ENCODE results near the gene EDAR. TPM values are rescaled to one million over a fixed set of nuclear protein-coding genes. Genes with fewer than 3 reads are reported as not detected.

EDAR gene
- total and polyA plus RNA-seq, 10 of the 15 experiments (the other 5 are each of a cell fraction or from before 2014, with no cell fraction given) = 0.04 TPM; not detected in 9

DNA sequence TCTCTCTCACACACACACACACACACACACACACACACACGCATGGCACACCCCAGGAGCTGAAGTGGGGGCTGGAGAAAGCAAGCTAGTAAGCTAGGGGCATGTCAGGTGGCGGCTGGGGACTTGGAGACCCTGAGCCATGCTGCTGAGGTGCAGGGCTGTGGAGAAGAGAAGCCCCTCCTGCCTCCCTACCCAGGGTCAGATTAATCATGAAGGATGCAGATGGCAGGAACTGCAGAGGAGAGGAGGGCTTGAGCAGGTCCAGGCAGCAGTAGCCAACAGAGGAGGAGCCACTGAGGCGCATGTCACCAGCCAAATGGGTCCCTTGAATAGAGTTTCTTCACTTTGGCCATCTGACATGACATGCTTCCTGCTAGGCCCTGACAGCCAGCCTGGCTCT, 9.6 kb downstream of the EDAR start:
- Histone ChIP-seq H3K27me3 (replicated peaks in 1 of 2; ENCODE audit: control insufficient read depth in 2 of 2, insufficient read depth in 2 of 2, low read length in 1 of 2) (no peaks in the 10 kb centered on the region; a peak in 2 of 4 replicates), H2AFZ (ENCODE audit: control insufficient read depth, low read depth, low read length) (no peak overlapping the region), H4K20me1 (ENCODE audit: control insufficient read depth, insufficient read depth) (no peaks in the 10 kb centered on the region), H3K4me3 (no peak overlapping the region), H3K4me1 (ENCODE audit: control insufficient read depth, insufficient read depth, low read length) (no peaks in the 10 kb centered on the region), H3K79me2 (ENCODE audit: control insufficient read depth, insufficient read depth, low read length) (no peaks in the 10 kb centered on the region), H3K9ac (ENCODE audit: control insufficient read depth, insufficient read depth, low read length) (no peak overlapping the region), H3K27ac (ENCODE audit: control insufficient read depth, insufficient read depth) (no peak overlapping the region), H3K36me3 (ENCODE audit: control insufficient read depth in 2 of 2, insufficient read depth in 2 of 2, low read length in 1 of 2) (no peaks in the 10 kb centered on the region), H3K9me3 (replicated peaks; ENCODE audit: control insufficient read depth, insufficient read depth, low read length) (no peaks in the 10 kb centered on the region), H3K4me2 (ENCODE audit: control insufficient read depth, insufficient read depth) (no peak overlapping the region)
- ChIA-PET RAD21 (ENCODE audit: unreplicated experiment) (no interaction called here), POLR2A (no interaction called here), SMC1A (ENCODE audit: uncharacterized antibody, unreplicated experiment) (no interaction called here), CTCF (no interaction called here)
- BruUV-seq (replicated peaks) = no TSS peak
- WGBS (ENCODE audit: insufficient coverage, insufficient replicate concordance, low lambda C conversion rate, missing lambda C conversion rate) = 36% methylated on average over 3 of the region's 3 CpGs
- TF ChIP-seq NFXL1 (IDR thresholded peaks at IDR 0.05; ENCODE audit: borderline replicate concordance) (no peak), SRF (IDR thresholded peaks at IDR 0.05; ENCODE audit: low read depth in 2 of 2, low read length in 2 of 2) (no peak), FOXK2 (IDR thresholded peaks at IDR 0.05) (no peak)
- ATAC-seq = no peak
- in situ Hi-C loops (cut with MboI) (no loop called here), intact Hi-C loops (cut with micrococcal nuclease; ENCODE audit: unreplicated experiment) (no loop called here)
- no peak for FAIRE-seq
- no peak for DNase-seq (ENCODE audit: low read depth, low spot score)

DNA sequence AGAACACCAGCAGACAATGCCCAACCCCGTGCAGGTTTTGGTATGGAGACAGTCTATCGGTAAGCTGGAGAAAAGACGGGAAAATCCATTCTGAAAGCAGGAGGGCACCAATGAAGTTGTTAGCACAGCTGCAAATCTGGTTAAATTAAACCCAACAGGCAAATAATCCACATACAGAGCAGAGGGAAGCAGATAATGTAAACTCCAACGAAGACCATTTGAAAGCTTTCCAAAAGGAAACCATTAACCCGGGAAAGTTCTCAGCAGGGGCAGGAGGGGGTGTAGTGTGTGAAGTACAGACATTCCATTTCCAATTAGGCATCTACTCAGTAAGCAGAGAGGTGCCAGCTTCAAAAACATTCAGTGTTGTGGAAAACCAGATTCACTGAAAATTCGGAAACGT, 10.3 kb downstream of the EDAR start:
- no peak for FAIRE-seq
- Histone ChIP-seq H3K27ac (ENCODE audit: control insufficient read depth, insufficient read depth) (no peak overlapping the region), H3K9me3 (replicated peaks; ENCODE audit: control insufficient read depth, insufficient read depth, low read length) (no peaks in the 10 kb centered on the region), H3K9ac (ENCODE audit: control insufficient read depth, insufficient read depth, low read length) (no peak overlapping the region), H3K27me3 (replicated peaks in 1 of 2; ENCODE audit: control insufficient read depth in 2 of 2, insufficient read depth in 2 of 2, low read length in 1 of 2) (no peaks in the 10 kb centered on the region; a peak in 2 of 4 replicates), H3K4me3 (no peak overlapping the region), H4K20me1 (ENCODE audit: control insufficient read depth, insufficient read depth) (no peaks in the 10 kb centered on the region), H3K4me2 (ENCODE audit: control insufficient read depth, insufficient read depth) (no peak overlapping the region), H2AFZ (ENCODE audit: control insufficient read depth, low read depth, low read length) (no peak overlapping the region), H3K79me2 (ENCODE audit: control insufficient read depth, insufficient read depth, low read length) (no peaks in the 10 kb centered on the region), H3K4me1 (ENCODE audit: control insufficient read depth, insufficient read depth, low read length) (no peaks in the 10 kb centered on the region), H3K36me3 (ENCODE audit: control insufficient read depth in 2 of 2, insufficient read depth in 2 of 2, low read length in 1 of 2) (no peaks in the 10 kb centered on the region)
- RAD21 ChIA-PET (ENCODE audit: unreplicated experiment) = no interaction called here
- BruUV-seq (replicated peaks) = no TSS peak
- no peak for ATAC-seq
- in situ Hi-C loops (cut with MboI) (no loop called here), intact Hi-C loops (cut with micrococcal nuclease; ENCODE audit: unreplicated experiment) (no loop called here)
- no peak for DNase-seq (ENCODE audit: low read depth, low spot score)
- POLR2A ChIA-PET = interaction anchor here (0.5 kb wide), 1 partner anchor 16 kb away, joined by 5 read pairs; no protein-coding TSS in a partner anchor
- CTCF ChIA-PET = no interaction called here
- whole genome bisulfite sequencing (ENCODE audit: insufficient coverage, insufficient replicate concordance, low lambda C conversion rate, missing lambda C conversion rate) = 7% methylated on average over 7 of the region's 7 CpGs
- TF ChIP-seq MXI1 (IDR thresholded peaks at IDR 0.05; ENCODE audit: low read depth, low read length) = no peak
- no peak for TF ChIP-seq BRCA1 (IDR thresholded peaks at IDR 0.05; ENCODE audit: low read depth, low read length)
- no peak for TF ChIP-seq POLR2AphosphoS5 (IDR thresholded peaks at IDR 0.05; ENCODE audit: low read length)
- TF ChIP-seq KDM1A (IDR thresholded peaks at IDR 0.05; ENCODE audit: borderline replicate concordance) = no peak
- SMC1A ChIA-PET (ENCODE audit: uncharacterized antibody, unreplicated experiment) = no interaction called here
